Measurements from ENCODE around the gene MBOAT1. TPM values are rescaled to one million over a fixed set of nuclear protein-coding genes. Genes with fewer than 3 reads are reported as not detected.

Gene MBOAT1
- total RNA-seq, 2 experiments from 2014 or later = not detected

GRCh38 chr6:20104696-20105095 is 107.6 kb downstream of the MBOAT1 start:
- DNase-seq (ENCODE audit: low spot score) = no peak
- BruUV-seq (replicated peaks) = no TSS peak

GRCh38 chr6:20102397-20103073 is 109.7 kb downstream of the MBOAT1 start:
- POLR2A ChIA-PET = interaction anchor here (0.6 kb wide), 1 partner anchor 1391 kb away, joined by 3 read pairs; no protein-coding TSS in a partner anchor
- TF ChIP-seq CTCF (conservative IDR thresholded peaks at IDR 0.05; ENCODE audit: low read length) (no peak), EZH2phosphoT487 (IDR thresholded peaks at IDR 0.05; ENCODE audit: borderline replicate concordance, low read depth, low read length) (no peak)
- no TSS peak for BruUV-seq (replicated peaks)

More at GRCh38 chr6:20104696-20105095, 107.6 kb downstream of the MBOAT1 start:
- intact Hi-C loops (cut with micrococcal nuclease; ENCODE audit: unreplicated experiment) = no loop called here
- Histone ChIP-seq H4K20me1 (ENCODE audit: insufficient read depth, low read length) (no peaks in the 10 kb centered on the region), H3K36me3 (ENCODE audit: insufficient read depth, low read length) (no peaks in the 10 kb centered on the region), H3K27ac (ENCODE audit: low read depth, low read length, poor library complexity, severe bottlenecking) (no peak overlapping the region), H3K4me1 (ENCODE audit: insufficient read depth, low read length, poor library complexity, severe bottlenecking) (no peaks in the 10 kb centered on the region), H3K9me2 (ENCODE audit: insufficient read depth, low read length) (no peaks in the 10 kb centered on the region), H3K4me2 (ENCODE audit: low read length) (no peak overlapping the region), H3K4me3 (ENCODE audit: low read depth, low read length, poor library complexity, severe bottlenecking) (no peak overlapping the region), H2AFZ (ENCODE audit: low read length) (no peak overlapping the region), H3K79me2 (ENCODE audit: insufficient read depth, low read depth, low read length) (no peaks in the 10 kb centered on the region), H3K9me3 (ENCODE audit: low read length) (no peaks in the 10 kb centered on the region)
- ChIA-PET POLR2A (interaction anchor here (0.5 to 2.0 kb wide), 3 partner anchors 12 to 865 kb away, joined by 3 to 8 read pairs (median 4); no protein-coding TSS in a partner anchor), CTCF (ENCODE audit: unreplicated experiment) (interaction anchor here (0.6 kb wide), 1 partner anchor 1108 kb away, joined by 3 read pairs; no protein-coding TSS in a partner anchor)
- TF ChIP-seq CTCF (conservative IDR thresholded peaks at IDR 0.05; ENCODE audit: low read length) (no peak), EZH2phosphoT487 (IDR thresholded peaks at IDR 0.05; ENCODE audit: borderline replicate concordance, low read depth, low read length) (no peak)

GRCh38 chr6:20099156-20099555 is 113.1 kb downstream of the MBOAT1 start:
- TF ChIP-seq CTCF (conservative IDR thresholded peaks at IDR 0.05; ENCODE audit: low read length) (no peak), EZH2phosphoT487 (IDR thresholded peaks at IDR 0.05; ENCODE audit: borderline replicate concordance, low read depth, low read length) (no peak)
- Histone ChIP-seq H3K9me3 (ENCODE audit: low read length) (no peaks in the 10 kb centered on the region), H2AFZ (ENCODE audit: low read length) (no peak overlapping the region), H3K79me2 (ENCODE audit: insufficient read depth, low read depth, low read length) (no peaks in the 10 kb centered on the region), H3K4me1 (ENCODE audit: insufficient read depth, low read length, poor library complexity, severe bottlenecking) (no peaks in the 10 kb centered on the region), H3K27ac (ENCODE audit: low read depth, low read length, poor library complexity, severe bottlenecking) (no peak overlapping the region), H3K9me2 (ENCODE audit: insufficient read depth, low read length) (no peaks in the 10 kb centered on the region), H4K20me1 (ENCODE audit: insufficient read depth, low read length) (no peaks in the 10 kb centered on the region), H3K36me3 (ENCODE audit: insufficient read depth, low read length) (no peaks in the 10 kb centered on the region), H3K4me2 (ENCODE audit: low read length) (no peak overlapping the region), H3K4me3 (ENCODE audit: low read depth, low read length, poor library complexity, severe bottlenecking) (no peak overlapping the region)
- BruUV-seq (replicated peaks) = no TSS peak
- intact Hi-C loops (cut with micrococcal nuclease; ENCODE audit: unreplicated experiment) = no loop called here
- CTCF ChIA-PET (ENCODE audit: unreplicated experiment) = no interaction called here
- DNase-seq (ENCODE audit: low spot score) = no peak
- POLR2A ChIA-PET = interaction anchor here (0.8 kb wide), 1 partner anchor 971 kb away, joined by 3 read pairs; no protein-coding TSS in a partner anchor

More at GRCh38 chr6:20102397-20103073, 109.7 kb downstream of the MBOAT1 start:
- CTCF ChIA-PET (ENCODE audit: unreplicated experiment) = no interaction called here
- no peaks in the 10 kb centered on the region for H3K36me3 ChIP-seq (ENCODE audit: insufficient read depth, low read length)
- no peak overlapping the region for H2AFZ ChIP-seq (ENCODE audit: low read length)
- H3K4me1 ChIP-seq (ENCODE audit: insufficient read depth, low read length, poor library complexity, severe bottlenecking) = no peaks in the 10 kb centered on the region
- H3K9me2 ChIP-seq (ENCODE audit: insufficient read depth, low read length) = no peaks in the 10 kb centered on the region
- H4K20me1 ChIP-seq (ENCODE audit: insufficient read depth, low read length) = no peaks in the 10 kb centered on the region
- H3K4me3 ChIP-seq (ENCODE audit: low read depth, low read length, poor library complexity, severe bottlenecking) = no peak overlapping the region
- intact Hi-C loops (cut with micrococcal nuclease; ENCODE audit: unreplicated experiment) = no loop called here
- H3K79me2 ChIP-seq (ENCODE audit: insufficient read depth, low read depth, low read length) = no peaks in the 10 kb centered on the region
- H3K4me2 ChIP-seq (ENCODE audit: low read length) = no peak overlapping the region
- DNase-seq (ENCODE audit: low spot score) = no peak
- no peak overlapping the region for H3K27ac ChIP-seq (ENCODE audit: low read depth, low read length, poor library complexity, severe bottlenecking)
- H3K9me3 ChIP-seq (ENCODE audit: low read length) = no peaks in the 10 kb centered on the region
